HG03442 (cell line): ENCODE results near the gene MEF2C.

ENCODE experiments used
- ATAC-seq: cut with Tn5 transposase; IDR thresholded peaks from one replicate; pipeline ENCODE4 v1.9.1; 2021; ENCODE audit warnings: mild to moderate bottlenecking, moderate library complexity; ENCODE audit not compliant: unreplicated experiment

Gene MEF2C

DNA sequence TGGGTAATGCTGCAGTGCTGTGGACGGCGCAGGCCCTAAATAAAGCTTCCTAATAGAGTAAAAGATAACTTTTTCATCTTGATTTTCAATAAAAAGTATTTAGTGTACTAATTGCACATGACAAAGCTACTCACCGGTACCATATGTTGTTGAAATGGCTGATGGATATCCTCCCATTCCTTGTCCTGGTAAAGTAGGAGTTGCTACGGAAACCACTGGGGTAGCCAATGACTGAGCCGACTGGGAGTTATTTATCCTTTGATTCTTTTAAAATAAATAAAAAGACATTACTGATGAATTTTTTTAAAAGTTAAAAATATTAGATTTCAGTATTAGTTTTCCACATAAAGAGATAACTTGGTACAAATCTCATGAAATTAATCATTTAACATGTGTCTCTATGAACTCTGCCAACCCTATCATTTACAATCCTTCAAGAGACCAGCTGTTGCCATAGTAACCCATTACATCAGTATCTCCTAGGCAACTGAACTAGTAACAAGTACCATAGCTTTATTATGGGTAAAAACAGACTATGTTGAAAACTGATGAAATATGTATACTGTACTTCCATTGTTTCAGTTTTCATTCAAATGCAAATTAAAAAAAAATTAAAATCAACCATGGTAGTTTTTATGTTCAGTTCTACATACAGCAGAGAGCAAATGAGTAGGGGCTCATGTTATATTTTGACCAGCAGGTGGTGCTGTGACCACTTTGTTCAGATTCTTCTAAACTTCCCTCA, 153.7 kb downstream of the MEF2C start:
- ATAC-seq = peak; percentile 31

DNA sequence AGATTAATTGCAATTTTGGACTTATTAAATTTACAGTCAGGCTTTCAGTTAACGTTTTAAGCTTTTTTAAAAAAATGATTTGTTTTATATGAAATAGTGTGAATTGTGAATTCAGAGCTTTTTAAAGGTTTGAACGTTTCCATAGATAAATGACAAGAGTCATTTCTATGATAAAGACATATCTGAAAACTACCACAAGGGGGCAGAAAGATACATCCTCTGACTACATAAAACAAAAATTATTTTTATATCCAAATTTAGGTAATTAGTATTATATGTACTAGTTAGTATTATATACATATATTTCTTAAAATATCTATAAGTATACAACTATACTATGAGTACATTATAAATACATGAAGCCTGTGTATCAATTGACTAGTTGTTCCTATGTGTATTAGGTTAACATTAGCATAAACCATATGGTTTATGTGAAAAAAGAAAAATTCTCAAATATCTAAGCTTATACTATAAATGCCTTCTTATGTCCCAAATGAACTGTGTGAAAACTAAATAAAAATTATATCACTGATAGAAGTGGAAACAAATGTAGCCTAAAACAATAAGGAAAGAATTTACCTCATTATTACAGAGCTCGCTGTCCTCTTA, 155.2 kb downstream of the MEF2C start:
- ATAC-seq = no peak

DNA sequence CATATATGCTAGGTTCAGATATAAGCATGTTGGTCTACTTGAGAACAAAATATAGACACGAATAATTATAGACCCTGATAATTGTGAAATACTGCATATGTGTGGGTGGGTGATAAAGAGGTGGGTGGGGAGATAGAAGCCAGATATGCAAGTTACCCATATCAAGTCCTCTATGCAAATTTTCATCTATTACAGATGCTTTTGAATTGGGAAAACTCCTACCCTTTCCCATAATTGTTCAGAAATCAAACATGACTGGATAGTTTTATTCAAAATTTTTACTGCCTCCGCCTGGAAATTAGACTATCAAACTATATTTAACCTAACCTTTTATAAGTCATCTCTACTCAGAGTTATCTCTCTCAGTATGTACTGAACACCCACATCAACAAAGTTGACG, 157.5 kb downstream of the MEF2C start:
- ATAC-seq = no peak

DNA sequence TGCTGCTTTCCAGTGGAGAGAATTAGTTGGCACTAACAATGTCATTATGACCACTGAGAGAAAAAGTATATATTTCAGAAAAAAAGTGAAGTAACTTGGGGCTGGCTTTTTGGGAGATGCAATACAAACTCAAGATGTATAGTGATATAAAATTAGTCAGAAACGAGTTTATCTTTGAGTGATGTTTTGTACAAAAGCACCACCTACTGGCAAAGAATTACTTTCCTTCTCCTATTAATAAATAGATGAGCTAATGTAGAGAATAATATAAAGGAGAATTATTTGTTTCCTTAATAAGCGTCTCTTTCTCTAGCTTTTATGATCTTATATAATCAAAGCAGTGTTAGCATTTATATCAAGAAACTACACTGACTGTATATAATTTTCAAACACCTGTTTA, 158.8 kb downstream of the MEF2C start:
- ATAC-seq = no peak

DNA sequence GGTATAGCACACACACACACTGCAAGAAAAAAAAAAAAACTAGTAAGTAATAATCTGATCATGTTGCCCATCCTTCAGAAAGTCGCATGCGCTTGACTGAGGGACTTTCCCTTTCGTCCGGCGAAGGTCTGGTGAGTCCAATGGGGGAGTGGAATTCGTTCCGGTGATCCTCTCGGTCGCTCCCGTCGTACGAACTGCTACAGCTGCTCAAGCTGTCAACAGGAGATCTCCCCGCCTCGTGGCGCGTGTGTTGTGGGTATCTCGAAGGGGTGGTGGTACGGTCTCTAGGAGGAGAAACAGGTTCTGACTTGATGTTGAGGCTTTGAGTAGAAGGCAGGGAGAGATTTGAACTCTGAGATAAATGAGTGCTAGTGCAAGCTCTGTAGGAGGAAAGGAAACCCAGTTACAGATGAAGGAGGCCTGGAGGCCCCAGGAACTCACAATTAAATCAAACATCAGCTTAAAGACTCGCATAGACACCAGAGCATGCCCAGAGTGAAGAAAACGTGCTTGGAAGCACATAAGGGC, 160.4 kb downstream of the MEF2C start:
- no peak for ATAC-seq

DNA sequence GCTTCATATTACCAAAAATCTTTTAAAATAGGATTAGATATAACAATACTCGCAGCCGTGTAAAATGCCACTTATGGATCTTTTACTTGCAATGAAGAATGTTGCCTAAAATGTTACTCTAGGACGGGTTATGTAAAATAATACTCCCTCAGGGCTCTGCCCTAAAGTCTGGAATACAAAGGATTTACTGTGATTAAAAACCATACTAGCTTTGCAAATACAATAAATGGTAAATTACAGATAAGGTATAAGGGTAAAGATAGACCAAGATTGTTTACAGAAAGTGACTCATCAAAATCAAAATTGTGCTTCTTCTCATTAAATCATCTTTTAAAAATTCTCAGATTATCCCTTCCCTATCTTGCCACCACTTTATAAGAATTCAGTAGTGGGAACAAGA, 163.6 kb downstream of the MEF2C start:
- ATAC-seq = no peak

DNA sequence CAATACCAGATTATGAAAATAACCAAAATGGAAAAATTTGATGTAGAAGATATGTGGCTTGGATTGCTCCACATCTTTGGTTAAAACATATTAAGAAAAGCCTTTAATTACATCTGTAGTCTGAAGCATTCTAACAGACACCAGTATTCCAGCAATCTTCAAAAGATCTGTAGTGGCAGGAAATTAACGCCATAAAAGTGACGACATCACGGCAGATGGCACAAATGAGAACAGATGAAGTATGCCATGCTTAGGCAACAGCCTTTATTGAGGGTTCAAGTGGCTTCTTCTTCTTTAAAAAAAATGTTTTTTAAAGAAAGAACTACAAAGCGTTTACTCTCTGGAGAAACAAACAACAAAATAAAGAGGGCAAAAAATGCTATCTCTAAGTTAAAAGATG, 164.2 kb downstream of the MEF2C start:
- ATAC-seq = no peak

DNA sequence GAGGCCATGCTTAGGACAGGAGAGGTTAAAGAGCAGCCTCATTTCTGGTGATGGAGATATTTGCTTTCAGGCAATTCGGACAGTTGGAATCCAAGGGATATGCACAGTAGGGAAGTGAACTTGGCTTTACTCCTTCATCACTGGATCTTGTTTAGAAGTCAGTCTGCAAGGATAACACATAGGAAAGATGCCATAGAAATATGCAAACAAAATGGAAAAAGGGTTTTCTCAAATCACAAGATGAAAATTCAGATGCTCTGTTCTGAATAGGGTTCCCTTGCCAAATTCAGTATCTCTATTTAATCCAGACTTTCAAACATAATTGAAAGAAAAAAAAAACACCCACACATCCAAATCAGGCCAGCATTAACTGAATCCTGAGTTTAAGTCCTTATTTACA, 166.9 kb downstream of the MEF2C start:
- ATAC-seq = no peak

DNA sequence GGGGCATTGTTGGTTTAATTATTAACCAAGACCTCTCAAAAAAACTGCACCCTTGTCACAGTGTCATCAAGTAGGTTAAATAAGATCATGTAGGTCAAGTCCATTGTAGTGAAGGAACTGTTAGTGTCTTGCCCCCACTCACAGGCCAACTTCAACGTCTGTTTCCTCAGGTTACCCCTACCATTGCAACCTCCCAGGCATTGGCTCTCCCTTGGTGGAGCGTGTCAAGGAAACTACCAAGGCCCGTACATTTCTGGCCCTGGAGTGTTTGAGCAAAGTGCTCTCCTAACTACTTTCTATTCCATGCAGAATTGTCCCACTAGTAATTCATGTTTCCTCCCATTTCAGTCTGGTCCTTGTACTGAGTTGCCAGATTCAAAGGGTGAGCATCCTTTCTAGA, 167.5 kb downstream of the MEF2C start:
- no peak for ATAC-seq

DNA sequence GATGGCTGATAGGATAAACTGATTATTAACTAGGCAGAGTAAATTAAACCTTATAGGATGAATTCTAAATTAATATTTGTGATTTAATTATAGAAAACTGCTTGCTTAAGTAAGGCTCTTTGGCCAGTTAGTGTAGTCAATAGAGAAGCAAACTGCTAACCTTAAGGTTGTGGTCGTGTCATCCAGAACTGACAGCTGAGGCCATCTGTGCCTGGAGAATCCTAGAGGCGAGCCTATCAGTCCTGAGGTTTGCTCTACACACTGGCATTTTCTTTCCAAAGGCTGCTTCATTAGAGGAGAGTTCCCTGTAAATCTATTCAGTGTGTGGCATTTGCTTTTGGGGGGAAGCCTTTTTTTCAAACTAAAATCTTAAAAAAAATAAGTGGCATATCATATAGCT, 169.2 kb downstream of the MEF2C start:
- ATAC-seq = no peak

DNA sequence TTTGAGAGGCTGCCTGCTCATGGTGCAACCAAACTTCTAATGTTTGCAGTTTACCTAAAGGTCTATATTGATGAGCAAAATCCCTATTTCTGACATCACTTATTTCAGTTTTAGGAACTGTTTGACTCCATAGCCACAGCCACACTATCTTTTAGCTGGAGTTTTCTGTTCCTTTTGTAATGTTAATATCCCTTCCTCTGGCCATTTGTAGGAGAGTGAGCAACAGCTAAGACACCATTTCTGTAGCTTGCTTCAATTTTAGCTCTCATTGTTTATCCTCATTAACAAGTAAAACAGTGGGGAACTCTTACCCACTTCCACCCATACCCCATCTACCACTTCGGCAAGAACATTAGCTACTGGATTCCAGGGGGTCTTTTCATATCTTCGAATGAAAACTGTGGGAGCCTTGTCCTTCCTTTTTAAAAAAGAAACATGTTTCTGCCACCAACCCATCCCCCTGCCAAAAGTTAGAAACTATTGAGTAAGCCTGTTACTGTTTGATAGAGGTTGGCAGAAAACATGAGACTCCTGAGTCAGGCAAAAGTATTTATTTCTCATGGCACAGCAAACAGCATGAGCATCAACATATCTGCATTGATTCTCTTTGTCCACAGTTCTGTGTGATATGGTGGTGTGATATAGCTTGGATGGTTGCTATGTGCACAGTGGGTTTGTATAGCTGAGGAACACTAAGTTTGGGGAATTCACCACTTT, 174.1 kb downstream of the MEF2C start:
- no peak for ATAC-seq

DNA sequence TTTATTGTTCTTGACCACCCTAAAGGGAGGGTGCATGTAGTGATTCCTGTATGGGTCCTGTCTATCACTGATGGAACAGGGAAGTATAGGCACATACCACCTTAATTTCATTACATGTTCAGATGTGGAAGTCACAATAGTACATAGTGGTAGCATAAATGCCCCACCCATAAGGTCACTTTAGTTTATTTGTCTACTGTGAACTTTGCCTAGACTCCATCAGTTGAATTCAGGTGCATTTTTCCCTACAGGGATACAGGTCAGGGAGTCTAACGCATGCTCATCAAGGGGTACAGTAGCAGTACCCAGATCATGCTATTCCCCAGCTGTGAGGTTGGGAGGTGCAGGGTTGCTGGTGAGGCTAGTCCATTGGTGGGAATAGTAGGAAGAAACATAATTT, 175.0 kb downstream of the MEF2C start:
- no peak for ATAC-seq

DNA sequence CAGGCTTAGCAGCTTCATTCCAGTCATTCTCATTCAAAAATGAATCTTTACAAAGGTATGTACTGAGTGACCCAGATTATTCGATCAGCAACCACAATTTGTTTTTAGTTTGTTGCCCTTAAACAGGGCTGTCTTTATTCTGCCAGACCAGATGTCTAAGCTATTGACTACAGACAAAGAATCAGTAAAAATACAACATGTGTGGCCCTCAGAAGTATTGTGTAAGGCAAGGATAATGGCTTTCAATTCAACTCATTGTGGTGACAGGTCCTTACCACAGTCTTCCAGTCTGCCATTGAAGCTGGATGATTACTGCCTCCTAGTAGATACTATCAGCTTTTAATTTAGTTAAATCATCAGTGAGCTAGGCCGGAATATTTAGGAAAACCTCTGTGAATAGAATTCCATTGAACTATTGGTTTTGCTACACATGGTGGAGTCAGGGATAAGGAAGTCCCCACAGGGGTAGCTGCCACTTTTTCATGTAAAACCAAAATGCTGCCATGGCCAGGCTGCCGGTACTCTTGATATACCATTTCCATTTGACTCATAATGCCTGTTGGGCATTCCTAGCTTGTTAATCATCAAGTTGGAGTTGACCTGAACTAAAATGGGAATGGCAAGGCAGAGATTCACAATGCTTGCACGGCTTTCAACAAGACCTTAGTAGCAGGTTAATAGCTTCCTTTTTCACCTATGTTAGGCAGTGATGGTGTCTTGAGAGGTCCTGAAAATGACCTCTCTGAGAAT, 175.6 kb downstream of the MEF2C start:
- ATAC-seq = no peak

DNA sequence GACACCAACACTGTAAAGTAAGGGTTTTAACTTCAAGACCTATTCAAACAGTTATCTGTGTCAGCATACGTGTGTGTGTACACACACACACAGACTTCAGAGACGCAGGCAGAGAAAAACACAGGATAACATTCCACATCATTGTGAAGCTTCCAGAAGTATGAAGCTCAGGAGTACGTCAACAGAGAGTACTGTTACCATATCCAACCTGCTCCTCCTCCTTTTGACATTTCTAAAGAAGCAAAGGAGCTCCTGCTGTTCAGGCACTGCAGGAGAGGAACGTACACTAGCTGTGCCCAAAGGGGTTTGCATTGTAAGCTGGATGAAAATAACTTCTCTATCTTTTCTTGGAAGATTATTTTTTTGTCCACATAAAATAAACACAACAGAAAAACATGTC, 180.7 kb downstream of the MEF2C start:
- ATAC-seq = no peak

DNA sequence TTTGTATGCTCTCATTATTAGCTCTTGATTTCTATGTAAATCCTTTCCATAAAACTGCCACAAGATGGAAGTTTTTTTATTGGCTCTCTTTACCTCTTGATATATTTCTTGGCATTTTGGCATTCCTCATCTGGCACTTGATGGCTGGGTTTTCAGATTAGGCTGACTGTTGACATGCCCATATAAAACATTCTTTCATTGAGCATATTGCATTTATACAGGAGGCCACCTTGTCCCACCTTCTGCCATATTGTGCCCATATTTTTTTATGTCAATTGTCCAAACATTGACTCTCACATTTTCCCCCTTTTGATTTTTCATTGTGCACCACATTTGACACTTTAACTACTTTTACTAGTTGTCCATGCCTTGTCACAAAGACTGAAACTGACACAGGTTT, 182.9 kb downstream of the MEF2C start:
- ATAC-seq = no peak

DNA sequence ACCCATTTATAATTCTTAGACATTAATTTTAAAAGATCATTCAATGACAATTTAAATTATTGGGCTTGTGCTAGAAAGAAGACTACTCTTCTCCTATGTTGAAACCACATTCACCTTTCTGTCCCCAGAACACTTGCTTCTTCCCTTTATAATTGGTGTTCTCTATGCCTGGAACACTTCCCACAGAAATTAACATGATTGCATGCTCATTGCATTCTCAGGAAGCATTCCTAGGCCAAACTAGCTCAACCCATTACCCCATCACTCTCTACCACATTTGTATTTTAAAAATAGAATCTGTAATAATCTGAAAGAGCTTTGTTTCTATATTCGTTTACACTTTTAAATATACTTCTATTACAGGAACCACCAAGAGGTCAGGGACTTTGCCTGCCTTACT, 184.7 kb downstream of the MEF2C start:
- ATAC-seq = no peak

DNA sequence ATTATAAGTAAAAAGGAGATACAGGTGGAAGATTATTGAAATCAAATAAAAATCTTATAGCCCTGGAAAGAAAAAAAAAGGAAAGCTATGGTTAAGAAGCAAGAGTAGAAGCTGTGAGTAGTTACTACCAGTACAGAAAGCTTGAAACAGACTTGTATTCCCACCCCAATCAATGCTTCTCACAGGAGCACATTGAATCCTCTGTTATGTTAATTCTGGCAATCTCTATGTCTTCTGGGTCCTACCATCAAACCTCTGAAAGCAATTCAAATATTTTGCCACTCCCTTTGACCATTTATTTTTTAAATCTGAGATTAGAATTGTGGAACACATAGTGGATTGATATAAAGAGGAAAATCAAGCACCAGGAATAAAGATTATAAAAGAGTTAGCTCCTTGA, 186.5 kb downstream of the MEF2C start:
- ATAC-seq = no peak

DNA sequence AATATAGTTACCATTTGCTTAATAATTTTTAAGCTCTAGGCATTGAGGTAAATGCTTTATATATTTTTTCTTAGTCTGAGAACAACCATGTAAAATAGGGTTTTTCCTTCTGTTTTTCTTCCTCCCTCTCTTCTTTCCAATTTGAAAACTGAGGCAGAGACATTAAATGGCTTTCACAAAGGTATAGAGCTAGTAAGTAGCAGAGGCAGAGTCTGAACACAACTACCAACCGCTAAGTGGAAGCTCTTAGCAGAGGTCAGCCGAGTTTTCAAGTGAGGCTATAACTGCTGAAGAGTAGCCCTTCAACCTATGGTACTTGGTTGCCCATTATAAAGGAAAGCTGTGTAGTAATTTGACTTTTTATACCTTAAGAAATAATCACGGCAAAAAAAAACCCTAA, 187.1 kb downstream of the MEF2C start:
- ATAC-seq = no peak

DNA sequence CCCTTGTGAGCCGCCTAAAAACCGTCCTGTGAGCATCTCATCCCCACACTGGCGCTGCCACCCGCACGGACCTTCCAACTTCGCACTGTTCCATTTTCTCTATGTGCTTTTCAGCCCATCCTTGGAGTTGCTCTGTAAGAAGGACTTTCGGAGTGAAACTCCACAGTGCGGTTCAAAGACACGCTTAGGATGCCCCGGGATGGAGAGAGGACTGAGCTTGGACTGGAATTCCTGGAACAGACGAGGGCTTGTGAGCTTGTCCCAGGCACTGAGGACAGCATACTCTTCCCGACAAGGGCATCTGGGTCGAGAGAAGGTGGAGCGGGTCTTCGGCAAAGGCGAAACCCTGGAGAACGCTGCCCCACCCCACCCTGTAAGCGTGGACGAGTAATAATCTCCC, 187.8 kb downstream of the MEF2C start:
- ATAC-seq = no peak

DNA sequence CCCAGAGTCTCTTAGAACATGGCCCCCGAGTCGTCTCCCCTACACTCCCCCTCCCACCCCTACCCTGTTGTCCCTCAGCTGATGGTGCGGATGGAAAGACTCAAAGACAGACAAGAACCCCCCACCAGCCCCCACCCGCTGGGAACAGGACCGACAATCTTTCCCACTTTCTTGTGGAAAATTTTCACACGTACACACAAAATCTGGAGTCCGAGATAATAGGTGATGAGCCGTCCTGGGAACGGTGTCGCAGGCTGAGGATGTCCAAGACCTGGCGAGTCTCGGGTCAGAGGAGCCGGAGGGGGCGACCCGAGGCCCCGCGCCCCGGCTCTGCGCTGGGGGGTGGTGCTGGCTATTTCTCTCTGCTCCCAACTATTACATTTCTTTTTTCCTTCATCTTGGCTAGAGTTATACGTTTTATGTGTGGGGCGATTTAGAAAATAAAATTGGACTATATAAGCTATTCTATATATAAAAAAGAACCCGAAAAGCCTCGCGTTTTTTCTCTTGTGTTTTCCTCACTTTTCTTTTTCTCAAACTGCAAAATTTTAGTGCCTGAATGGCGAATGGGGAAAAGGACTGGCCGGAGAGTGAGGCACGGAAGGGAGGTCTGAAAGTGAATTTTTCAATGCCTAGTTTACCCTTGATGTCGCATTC, 188.8 kb downstream of the MEF2C start:
- ATAC-seq = no peak
